ENCODE data around the gene ITGA5. TPM values are rescaled to one million over a fixed set of nuclear protein-coding genes. Genes with fewer than 3 reads are reported as not detected.

ITGA5 gene
- total and polyA plus RNA-seq, 9 of the 15 experiments (the other 6 are each of a cell fraction or from before 2014, with no cell fraction given): 9.1 to 82.1 (median 47.4) TPM

GRCh38 chr12:54358945-54359761 is 59.9 kb downstream of the ITGA5 start (continued):
- TF ChIP-seq ATF6 (CRISPR knock-in tag; IDR thresholded peaks at IDR 0.05) (peak; percentile 9; the same call in 1 of the 2 replicates), ZEB2 (IDR thresholded peaks at IDR 0.05) (peak; percentile 79), NFIC (IDR thresholded peaks at IDR 0.05) (peak; percentile 50; the same call in 1 of the 2 replicates), SUPT5H (IDR thresholded peaks at IDR 0.05) (peak; percentile 46), NKRF (IDR thresholded peaks at IDR 0.05; ENCODE audit: borderline replicate concordance) (peak; percentile 88), RBM25 (IDR thresholded peaks at IDR 0.05; ENCODE audit: low read depth, low read length, severe bottlenecking) (peak; percentile 67), PRPF4 (IDR thresholded peaks at IDR 0.05; ENCODE audit: insufficient read depth, low read depth, low read length, poor library complexity, severe bottlenecking) (no peak), BCLAF1 (IDR thresholded peaks at IDR 0.05; ENCODE audit: borderline replicate concordance in 1 of 2, control insufficient read depth in 1 of 2, low read depth in 2 of 2, low read length in 1 of 2) (0 out of 4 replicates have a peak, but pooled peaks of 1 of the 2 experiments have one; percentile 22), SMARCA4 (IDR thresholded peaks at IDR 0.05) (peak; percentile 91), ZBTB11 (CRISPR knock-in tag; IDR thresholded peaks at IDR 0.05) (no peak), FOXJ2 (tag; IDR thresholded peaks at IDR 0.05) (peak; percentile 54; the same call in 1 of the 2 replicates), ZNF589 (CRISPR knock-in tag; IDR thresholded peaks at IDR 0.05; ENCODE audit: low read depth) (peak; percentile 94), CTBP1 (IDR thresholded peaks at IDR 0.05; ENCODE audit: borderline replicate concordance) (peak; percentile 71), PHF20 (IDR thresholded peaks at IDR 0.05; ENCODE audit: partially characterized antibody) (no peak), MTA1 (IDR thresholded peaks at IDR 0.05; ENCODE audit: borderline replicate concordance) (peak; percentile 93), TBP (optimal IDR thresholded peaks at IDR 0.05; ENCODE audit: low read depth, low read length) (peak; percentile 67)
